GM12878 (cell line): ENCODE results near the gene ESM1. TPM values are rescaled to one million over a fixed set of nuclear protein-coding genes. Genes with fewer than 3 reads are reported as not detected.

Source experiments
- ATAC-seq: fragments of 200-7000 bp; cut with Tn5 transposase; 3 replicates; pipeline ENCODE4 v1.9.1; 2020; ENCODE audit warnings: mild to moderate bottlenecking, moderate library complexity
- BruUV-seq: library from RNA; stranded (reverse); fragments of 400-500 nt; replicated peaks from 2 replicates; lab custom pipeline; 2021; lab: Mats Ljungman, UMichigan
- CTCF ChIA-PET: fragments of 300-600 bp; sonication (Branson Sonifier 250); formaldehyde crosslinking; extraction: SDS; loops from one replicate; lab custom pipeline; 2021; ENCODE audit warnings: inconsistent platforms; lab: Yijun Ruan, JAX
- POLR2A ChIA-PET: fragments of 350-600 bp; formaldehyde crosslinking; extraction: SDS; loops from one replicate; lab custom pipeline; 2021; ENCODE audit warnings: inconsistent platforms; lab: Charles Lee
- RAD21 ChIA-PET: fragments of 300-600 bp; sonication (Branson Sonifier 250); formaldehyde crosslinking; loops from one replicate; lab custom pipeline; 2023; ENCODE audit warnings: antibody characterized with exemption; ENCODE audit not compliant: unreplicated experiment; lab: Charles Lee
- SMC1A ChIA-PET: fragments of 300-600 bp; sonication (Branson Sonifier 250); formaldehyde crosslinking; loops from one replicate; lab custom pipeline; 2023; ENCODE audit not compliant: unreplicated experiment, uncharacterized antibody; lab: Charles Lee
- DNase-seq: peaks from one replicate; pipeline ENCODE4 v3.0.0-alpha.2; 2011; ENCODE audit warnings: low read depth, low spot score
- FAIRE-seq: peaks from 3 replicates; lab custom pipeline; 2011; peaks lifted over from hg19 to GRCh38; lab: Jason Lieb, UNC
- H2AFZ ChIP-seq: 2 replicates; pipeline ENCODE4 v1.6.0; 2011; ENCODE audit warnings: low read depth, low read length, control low read depth; ENCODE audit not compliant: control insufficient read depth
- H3K27ac ChIP-seq: 2 replicates; pipeline ENCODE4 v1.5.1; 2011; ENCODE audit warnings: control low read depth; ENCODE audit not compliant: control insufficient read depth, insufficient read depth
- H3K27me3 ChIP-seq, 2 experiments: replicated peaks in 1 of 2; 2 replicates each; pipeline versions ENCODE4 v1.6.0 to v1.6.1; 2011; ENCODE audit warnings: low read length in 1 of 2; ENCODE audit not compliant: control insufficient read depth in 2 of 2, insufficient read depth in 2 of 2
- H3K36me3 ChIP-seq, 2 experiments: 2 replicates each; pipeline ENCODE4 v1.5.1; 2011; ENCODE audit warnings: low read length in 1 of 2; ENCODE audit not compliant: control insufficient read depth in 2 of 2, insufficient read depth in 2 of 2
- H3K4me1 ChIP-seq: 2 replicates; pipeline ENCODE4 v1.6.1; 2011; ENCODE audit warnings: mild to moderate bottlenecking, low read length, moderate library complexity, mixed read lengths; ENCODE audit not compliant: control insufficient read depth, insufficient read depth
- H3K4me2 ChIP-seq: 2 replicates; pipeline ENCODE4 v1.6.0; 2011; ENCODE audit warnings: control low read depth; ENCODE audit not compliant: control insufficient read depth, insufficient read depth
- H3K4me3 ChIP-seq: fragments of 200-600 bp; sonication (generic); 2 replicates; pipeline ENCODE4 v1.5.1; 2016
- H3K79me2 ChIP-seq: 2 replicates; pipeline ENCODE4 v1.6.0; 2011; ENCODE audit warnings: low read length; ENCODE audit not compliant: control insufficient read depth, insufficient read depth
- H3K9ac ChIP-seq: 2 replicates; pipeline ENCODE4 v1.8.0; 2011; ENCODE audit warnings: low read length, control low read depth, mixed read lengths; ENCODE audit not compliant: control insufficient read depth, insufficient read depth
- H3K9me3 ChIP-seq: replicated peaks from 3 replicates; pipeline ENCODE4 v1.5.1; 2011; ENCODE audit warnings: mild to moderate bottlenecking, low read length; ENCODE audit not compliant: control insufficient read depth, insufficient read depth
- H4K20me1 ChIP-seq: 2 replicates; pipeline ENCODE4 v1.6.0; 2011; ENCODE audit not compliant: control insufficient read depth, insufficient read depth
- ATF7 ChIP-seq: fragments of 450-650 bp; IDR thresholded peaks from 2 replicates; pipeline ENCODE4 v1.6.1; 2016; ENCODE audit warnings: low read depth, mild to moderate bottlenecking
- CHD1 ChIP-seq: IDR thresholded peaks from 2 replicates; pipeline ENCODE4 v1.6.1; 2012; ENCODE audit warnings: low read depth, low read length, improper control_type of control experiment
- CREB1 ChIP-seq: IDR thresholded peaks from 2 replicates; pipeline ENCODE4 v1.6.1; 2012; ENCODE audit warnings: low read depth, mild to moderate bottlenecking, inconsistent platforms
- CREM ChIP-seq: IDR thresholded peaks from 2 replicates; pipeline ENCODE4 v1.6.1; 2014; ENCODE audit warnings: antibody characterized with exemption, low read depth
- EP300 ChIP-seq, 2 experiments: fragments of 150-350 bp in 1 of 2; IDR thresholded peaks; 2 replicates each; pipeline ENCODE4 v1.6.1; 2011 to 2012; ENCODE audit warnings: low read depth in 2 of 2, low read length in 2 of 2, borderline replicate concordance in 1 of 2, improper control_type of control experiment in 1 of 2, inconsistent platforms in 1 of 2; ENCODE audit not compliant: control insufficient read depth in 1 of 2
- HCFC1 ChIP-seq: fragments of 150-350 bp; IDR thresholded peaks from 2 replicates; pipeline ENCODE4 v1.6.1; 2014; ENCODE audit warnings: low read length
- JUNB ChIP-seq: IDR thresholded peaks from 2 replicates; pipeline ENCODE4 v1.6.1; 2016; ENCODE audit warnings: antibody characterized with exemption, mild to moderate bottlenecking
- MEF2B ChIP-seq: fragments of 450-650 bp; IDR thresholded peaks from 2 replicates; pipeline ENCODE4 v1.6.1; 2018; ENCODE audit warnings: mild to moderate bottlenecking, moderate library complexity; ENCODE audit not compliant: partially characterized antibody, poor library complexity, severe bottlenecking
- MLLT1 ChIP-seq: fragments of 450-650 bp; IDR thresholded peaks from 2 replicates; pipeline ENCODE4 v1.6.1; 2016; ENCODE audit warnings: mild to moderate bottlenecking
- MTA3 ChIP-seq: IDR thresholded peaks from 2 replicates; pipeline ENCODE4 v1.6.1; 2012; ENCODE audit warnings: low read length, inconsistent platforms, borderline replicate concordance
- MYB ChIP-seq: fragments of 150-350 bp; IDR thresholded peaks from 2 replicates; pipeline ENCODE4 v1.6.1; 2014; ENCODE audit warnings: mild to moderate bottlenecking, low read depth, low read length, borderline replicate concordance
- NBN ChIP-seq: fragments of 450-650 bp; IDR thresholded peaks from 2 replicates; pipeline ENCODE4 v1.6.1; 2016
- PML ChIP-seq: IDR thresholded peaks from 2 replicates; pipeline ENCODE4 v1.6.1; 2012; ENCODE audit warnings: low read length, inconsistent platforms
- POLR2AphosphoS5 ChIP-seq: IDR thresholded peaks from 2 replicates; pipeline ENCODE4 v1.6.1; 2011; ENCODE audit warnings: mild to moderate bottlenecking, low read length, inconsistent platforms
- SMC3 ChIP-seq: IDR thresholded peaks from 2 replicates; pipeline ENCODE4 v1.6.1; 2011; ENCODE audit warnings: low read length, improper control_type of control experiment, borderline replicate concordance
- ZSCAN29 ChIP-seq: fragments of 450-650 bp; IDR thresholded peaks from 2 replicates; pipeline ENCODE4 v1.6.1; 2017; ENCODE audit warnings: mild to moderate bottlenecking, moderate library complexity
- WGBS: methylation state at CpG from one replicate; pipeline ENCODE4 v1.1.6; 2016; ENCODE audit warnings: low lambda C conversion rate; ENCODE audit not compliant: insufficient replicate concordance, insufficient coverage; ENCODE audit errors: missing lambda C conversion rate; 5-methylcytosine and 5-hydroxymethylcytosine counted together
- in situ Hi-C: fragments of 300-500 bp; cut with MboI; formaldehyde crosslinking; loops from 9 replicates; pipeline ENCODE4 v1.14.3; 2018; ENCODE audit warnings: mixed read lengths
- intact Hi-C: fragments of 100-400 bp; cut with micrococcal nuclease; formaldehyde crosslinking; loops from one replicate; pipeline ENCODE4 v1.14.2; 2022; ENCODE audit not compliant: unreplicated experiment
- polyA plus RNA-seq, 11 experiments: library from polyadenylated mRNA; depleted of rRNA in 4 of 11; unstranded in 6 of 11; stranded (reverse) in 5 of 11; fragments of >200 nt; fragmentation: Nextera tagmentation in 4 of 11; fragmentation: Illumina TruSeq in 1 of 11; extraction: Ambion mirVana in 4 of 11; extraction: Trizol in 1 of 11; gene quantifications; 1 replicate in 1 of 11; 2 replicates in 10 of 11; pipeline versions ENCODE4 v1.2.1 to v1.2.3, GENCODE V29; 2011 to 2016; ENCODE audit warnings: inconsistent platforms in 2 of 11, missing spikeins in 2 of 11, low read depth in 1 of 11
- total RNA-seq, 4 experiments: library from RNA; depleted of rRNA in 3 of 4; stranded (reverse); fragments of >200 nt in 3 of 4; fragmentation: Illumina TruSeq in 1 of 4; extraction: Trizol in 1 of 4; gene quantifications; 2 replicates each; pipeline versions ENCODE4 v1.2.1 to v1.2.3, GENCODE V29; 2013 to 2021
- TF ChIP-seq, protein P1 (sequence below): IDR thresholded peaks from 2 replicates; pipeline ENCODE4 v1.6.1; 2011; ENCODE audit warnings: low read depth, low read length, improper control_type of control experiment, borderline replicate concordance
- TF ChIP-seq, protein P2 (sequence below): fragments of 450-650 bp; IDR thresholded peaks from 2 replicates; pipeline ENCODE4 v1.6.1; 2018; ENCODE audit warnings: borderline replicate concordance, mild to moderate bottlenecking; ENCODE audit not compliant: partially characterized antibody

The ESM1 gene
- total and polyA plus RNA-seq, 10 of the 15 experiments (the other 5 are each of a cell fraction or from before 2014, with no cell fraction given): not detected

DNA sequence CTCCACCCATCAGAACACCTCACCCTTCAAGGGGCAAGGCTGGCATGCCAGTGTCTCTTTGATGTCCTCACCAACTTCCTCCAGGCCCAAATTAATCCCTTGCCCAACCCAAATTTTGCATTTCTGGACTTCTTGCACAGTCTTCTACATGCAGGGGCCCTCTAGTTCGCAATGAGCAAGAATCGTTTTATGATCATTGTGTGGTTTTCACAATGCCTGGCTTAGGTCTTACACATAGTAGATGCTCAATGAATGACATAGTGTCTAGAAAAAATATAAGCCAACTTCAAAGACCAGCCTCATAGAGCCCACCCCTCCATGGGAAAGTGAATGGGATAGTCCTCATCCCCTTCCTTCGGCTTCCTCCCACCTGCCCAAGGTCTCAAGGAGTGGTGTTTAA is 9.8 kb upstream of the ESM1 start:
- BruUV-seq: no TSS peak
- no peak for TF ChIP-seq EP300 (IDR thresholded peaks at IDR 0.05; ENCODE audit: borderline replicate concordance in 1 of 2, control insufficient read depth in 1 of 2, low read depth in 2 of 2, low read length in 2 of 2)
- TF ChIP-seq ZSCAN29: no peak
- TF ChIP-seq MEF2B: no peak
- TF ChIP-seq SMC3: no peak
- TF ChIP-seq, protein P1, sequence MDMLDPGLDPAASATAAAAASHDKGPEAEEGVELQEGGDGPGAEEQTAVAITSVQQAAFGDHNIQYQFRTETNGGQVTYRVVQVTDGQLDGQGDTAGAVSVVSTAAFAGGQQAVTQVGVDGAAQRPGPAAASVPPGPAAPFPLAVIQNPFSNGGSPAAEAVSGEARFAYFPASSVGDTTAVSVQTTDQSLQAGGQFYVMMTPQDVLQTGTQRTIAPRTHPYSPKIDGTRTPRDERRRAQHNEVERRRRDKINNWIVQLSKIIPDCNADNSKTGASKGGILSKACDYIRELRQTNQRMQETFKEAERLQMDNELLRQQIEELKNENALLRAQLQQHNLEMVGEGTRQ: no peak
- TF ChIP-seq CREB1: no peak
- TF ChIP-seq POLR2AphosphoS5: no peak
- TF ChIP-seq CREM: no peak
- no peak for TF ChIP-seq NBN
- no peak for TF ChIP-seq ATF7
- no peak for TF ChIP-seq MYB
- no peak for TF ChIP-seq HCFC1
- TF ChIP-seq MLLT1: no peak
- TF ChIP-seq, protein P2, sequence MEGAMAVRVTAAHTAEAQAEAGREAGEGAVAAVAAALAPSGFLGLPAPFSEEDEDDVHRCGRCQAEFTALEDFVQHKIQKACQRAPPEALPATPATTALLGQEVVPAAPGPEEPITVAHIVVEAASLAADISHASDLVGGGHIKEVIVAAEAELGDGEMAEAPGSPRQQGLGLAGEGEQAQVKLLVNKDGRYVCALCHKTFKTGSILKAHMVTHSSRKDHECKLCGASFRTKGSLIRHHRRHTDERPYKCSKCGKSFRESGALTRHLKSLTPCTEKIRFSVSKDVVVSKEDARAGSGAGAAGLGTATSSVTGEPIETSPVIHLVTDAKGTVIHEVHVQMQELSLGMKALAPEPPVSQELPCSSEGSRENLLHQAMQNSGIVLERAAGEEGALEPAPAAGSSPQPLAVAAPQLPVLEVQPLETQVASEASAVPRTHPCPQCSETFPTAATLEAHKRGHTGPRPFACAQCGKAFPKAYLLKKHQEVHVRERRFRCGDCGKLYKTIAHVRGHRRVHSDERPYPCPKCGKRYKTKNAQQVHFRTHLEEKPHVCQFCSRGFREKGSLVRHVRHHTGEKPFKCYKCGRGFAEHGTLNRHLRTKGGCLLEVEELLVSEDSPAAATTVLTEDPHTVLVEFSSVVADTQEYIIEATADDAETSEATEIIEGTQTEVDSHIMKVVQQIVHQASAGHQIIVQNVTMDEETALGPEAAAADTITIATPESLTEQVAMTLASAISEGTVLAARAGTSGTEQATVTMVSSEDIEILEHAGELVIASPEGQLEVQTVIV: no peak
- no peak for TF ChIP-seq MTA3
- no peak for TF ChIP-seq JUNB
- TF ChIP-seq PML: no peak
- no peak for TF ChIP-seq CHD1
- POLR2A ChIA-PET: no interaction called here
- CTCF ChIA-PET: no interaction called here
- no peaks in the 10 kb centered on the region for H3K9me3 ChIP-seq
- no peaks in the 10 kb centered on the region for H3K27me3 ChIP-seq
- FAIRE-seq: no peak
- H3K27ac ChIP-seq: no peak overlapping the region
- H3K4me1 ChIP-seq: no peaks in the 10 kb centered on the region
- RAD21 ChIA-PET: no interaction called here
- 23% methylated on average over 3 of the region's 3 CpGs for WGBS
- in situ Hi-C loops: no loop called here
- no peak overlapping the region for H2AFZ ChIP-seq
- no peak overlapping the region for H3K4me2 ChIP-seq
- no peak overlapping the region for H3K4me3 ChIP-seq
- H3K9ac ChIP-seq: no peak overlapping the region
- DNase-seq: no peak
- H3K36me3 ChIP-seq: no peaks in the 10 kb centered on the region
- H3K79me2 ChIP-seq: no peaks in the 10 kb centered on the region
- H4K20me1 ChIP-seq: no peaks in the 10 kb centered on the region
- intact Hi-C loops: no loop called here
- SMC1A ChIA-PET: no interaction called here
- ATAC-seq: no peak
